GM12891 (cell line): ENCODE data around the gene IZUMO4.

Experiments used
- POLR2A ChIP-seq: IDR thresholded peaks from 2 replicates; pipeline ENCODE4 v1.6.1; 2011; ENCODE audit warnings: low read depth, low read length, control low read depth
- POLR2AphosphoS5 ChIP-seq: IDR thresholded peaks from 2 replicates; pipeline ENCODE4 v1.6.1; 2011; ENCODE audit warnings: low read depth, low read length, control low read depth
- SPI1 ChIP-seq: IDR thresholded peaks from 2 replicates; pipeline ENCODE4 v1.6.1; 2011; ENCODE audit warnings: low read depth, low read length, control low read depth

DNA sequence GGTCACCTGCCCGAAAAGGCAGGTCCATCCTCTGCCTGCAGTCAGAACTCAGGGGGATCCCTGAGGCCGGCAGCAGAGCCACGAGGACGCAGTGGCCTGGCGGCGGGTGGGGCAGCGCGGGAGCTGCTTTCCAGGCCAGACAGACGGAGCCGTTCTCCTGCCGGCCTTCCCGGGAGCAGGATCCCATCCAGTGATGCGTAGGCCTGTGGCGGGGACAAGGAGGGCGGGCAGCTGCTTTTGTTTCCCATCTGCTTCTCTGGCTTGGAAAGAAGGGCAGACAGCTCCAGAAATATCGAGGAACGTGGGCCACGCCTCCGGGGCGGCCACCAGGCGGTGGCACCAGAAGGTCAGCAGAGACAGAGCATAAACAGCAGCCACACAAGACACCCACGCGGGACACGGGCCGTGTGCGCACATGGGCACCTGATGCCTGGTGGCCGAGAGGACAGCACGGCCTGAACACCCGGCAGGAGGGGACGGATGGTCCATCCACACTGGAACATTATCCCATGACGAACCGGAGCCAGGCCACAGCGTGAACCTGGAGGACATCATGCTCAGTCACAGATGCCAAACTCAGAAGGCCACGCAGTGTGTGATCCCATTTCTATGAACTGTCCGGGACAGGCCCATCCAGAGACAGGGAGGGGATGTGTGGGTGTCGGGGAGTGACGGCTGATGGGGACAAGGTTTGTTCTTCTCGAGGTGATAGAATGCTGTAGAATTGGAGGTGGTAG, 31.8 kb upstream of the IZUMO4 start:
- TF ChIP-seq POLR2AphosphoS5, result peak; percentile 36; the same call in 1 of the 2 replicates
- no peak; the same call in 1 of the 2 replicates for TF ChIP-seq POLR2A
- no peak for TF ChIP-seq SPI1
